ENCODE measurements around the gene RPL28.

RPL28 gene

GRCh38 chr19:55441319-55441691 is 55.6 kb downstream of the RPL28 start:
- H3K9me3 ChIP-seq (replicated peaks; ENCODE audit: insufficient read depth, low read length) = no peaks in the 10 kb centered on the region
- H3K9me2 ChIP-seq (replicated peaks; ENCODE audit: insufficient read depth, low read length) = no peaks in the 10 kb centered on the region
- peaks cover 63% of the 10 kb centered on the region for H3K27me3 ChIP-seq (replicated peaks; ENCODE audit: insufficient read depth, low read length)
- H3K4me3 ChIP-seq (ENCODE audit: low read length) = no peak overlapping the region
- no peaks in the 10 kb centered on the region for H4K20me1 ChIP-seq (ENCODE audit: insufficient read depth, low read length)
- H3F3A ChIP-seq (ENCODE audit: insufficient read depth, low read length) = no peaks in the 10 kb centered on the region
- no peaks in the 10 kb centered on the region for H3K79me2 ChIP-seq (ENCODE audit: low read length)
- no peak for DNase-seq
- no peak overlapping the region for H3K9ac ChIP-seq (ENCODE audit: low read length)
- no peak overlapping the region for H2AFZ ChIP-seq (ENCODE audit: low read length)
- H3K4me1 ChIP-seq (ENCODE audit: low read length) = no peaks in the 10 kb centered on the region
- H3K36me3 ChIP-seq (replicated peaks; ENCODE audit: insufficient read depth, low read length) = no peaks in the 10 kb centered on the region
- no peak for TF ChIP-seq EZH2phosphoT487 (IDR thresholded peaks at IDR 0.05; ENCODE audit: low read length)
- no peak for TF ChIP-seq EZH2 (optimal IDR thresholded peaks at IDR 0.05; ENCODE audit: low read depth, low read length)
- TF ChIP-seq, protein P1, sequence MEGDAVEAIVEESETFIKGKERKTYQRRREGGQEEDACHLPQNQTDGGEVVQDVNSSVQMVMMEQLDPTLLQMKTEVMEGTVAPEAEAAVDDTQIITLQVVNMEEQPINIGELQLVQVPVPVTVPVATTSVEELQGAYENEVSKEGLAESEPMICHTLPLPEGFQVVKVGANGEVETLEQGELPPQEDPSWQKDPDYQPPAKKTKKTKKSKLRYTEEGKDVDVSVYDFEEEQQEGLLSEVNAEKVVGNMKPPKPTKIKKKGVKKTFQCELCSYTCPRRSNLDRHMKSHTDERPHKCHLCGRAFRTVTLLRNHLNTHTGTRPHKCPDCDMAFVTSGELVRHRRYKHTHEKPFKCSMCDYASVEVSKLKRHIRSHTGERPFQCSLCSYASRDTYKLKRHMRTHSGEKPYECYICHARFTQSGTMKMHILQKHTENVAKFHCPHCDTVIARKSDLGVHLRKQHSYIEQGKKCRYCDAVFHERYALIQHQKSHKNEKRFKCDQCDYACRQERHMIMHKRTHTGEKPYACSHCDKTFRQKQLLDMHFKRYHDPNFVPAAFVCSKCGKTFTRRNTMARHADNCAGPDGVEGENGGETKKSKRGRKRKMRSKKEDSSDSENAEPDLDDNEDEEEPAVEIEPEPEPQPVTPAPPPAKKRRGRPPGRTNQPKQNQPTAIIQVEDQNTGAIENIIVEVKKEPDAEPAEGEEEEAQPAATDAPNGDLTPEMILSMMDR (IDR thresholded peaks at IDR 0.05; ENCODE audit: low read length) = no peak
- H3K27ac ChIP-seq (ENCODE audit: low read length) = no peak overlapping the region
- no peak overlapping the region for H3K4me2 ChIP-seq (ENCODE audit: low read depth, low read length)

DNA sequence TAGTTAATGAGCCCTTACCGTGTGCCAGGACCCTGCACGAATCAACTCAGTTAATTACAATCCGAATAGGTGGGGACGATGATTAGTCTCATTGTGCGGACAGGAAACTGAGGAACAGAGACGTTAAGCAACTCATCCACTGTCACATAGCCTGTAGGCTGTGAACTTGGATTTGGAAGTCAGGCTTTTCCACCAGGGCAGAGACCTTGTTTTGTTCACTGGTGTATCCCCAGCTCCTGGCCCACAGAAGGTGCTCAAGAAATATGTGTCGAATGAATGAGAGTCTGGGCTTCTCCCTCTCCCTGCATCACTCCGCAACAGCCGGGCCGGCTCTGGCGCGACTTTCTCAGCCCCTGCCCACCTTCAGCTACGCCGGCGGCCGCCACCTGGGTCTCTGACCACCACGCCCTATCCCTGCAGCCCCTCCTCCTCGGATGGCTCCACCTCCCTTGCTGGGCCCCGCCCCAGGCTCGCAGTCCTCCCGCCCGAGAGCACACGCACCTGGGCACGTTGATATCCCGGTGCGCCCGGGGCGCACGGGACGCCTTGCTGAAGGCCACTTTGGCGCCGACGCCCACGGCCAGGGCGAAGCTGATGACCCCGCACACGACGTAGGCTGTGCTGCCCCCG is 56.1 kb downstream of the RPL28 start:
- Histone ChIP-seq H3K9me3 (replicated peaks; ENCODE audit: insufficient read depth, low read length) (no peaks in the 10 kb centered on the region), H3K9ac (ENCODE audit: low read length) (no peak overlapping the region), H3F3A (ENCODE audit: insufficient read depth, low read length) (no peaks in the 10 kb centered on the region), H3K27ac (ENCODE audit: low read length) (no peak overlapping the region), H3K27me3 (replicated peaks; ENCODE audit: insufficient read depth, low read length) (peaks cover 65% of the 10 kb centered on the region), H3K79me2 (ENCODE audit: low read length) (no peaks in the 10 kb centered on the region), H3K36me3 (replicated peaks; ENCODE audit: insufficient read depth, low read length) (no peaks in the 10 kb centered on the region), H3K4me2 (ENCODE audit: low read depth, low read length) (no peak overlapping the region), H3K9me2 (replicated peaks; ENCODE audit: insufficient read depth, low read length) (no peaks in the 10 kb centered on the region), H2AFZ (ENCODE audit: low read length) (no peak overlapping the region), H3K4me1 (ENCODE audit: low read length) (no peaks in the 10 kb centered on the region), H4K20me1 (ENCODE audit: insufficient read depth, low read length) (no peaks in the 10 kb centered on the region), H3K4me3 (ENCODE audit: low read length) (no peak overlapping the region)
- no peak for DNase-seq
- TF ChIP-seq, protein P1 (IDR thresholded peaks at IDR 0.05; ENCODE audit: low read length) = no peak

DNA sequence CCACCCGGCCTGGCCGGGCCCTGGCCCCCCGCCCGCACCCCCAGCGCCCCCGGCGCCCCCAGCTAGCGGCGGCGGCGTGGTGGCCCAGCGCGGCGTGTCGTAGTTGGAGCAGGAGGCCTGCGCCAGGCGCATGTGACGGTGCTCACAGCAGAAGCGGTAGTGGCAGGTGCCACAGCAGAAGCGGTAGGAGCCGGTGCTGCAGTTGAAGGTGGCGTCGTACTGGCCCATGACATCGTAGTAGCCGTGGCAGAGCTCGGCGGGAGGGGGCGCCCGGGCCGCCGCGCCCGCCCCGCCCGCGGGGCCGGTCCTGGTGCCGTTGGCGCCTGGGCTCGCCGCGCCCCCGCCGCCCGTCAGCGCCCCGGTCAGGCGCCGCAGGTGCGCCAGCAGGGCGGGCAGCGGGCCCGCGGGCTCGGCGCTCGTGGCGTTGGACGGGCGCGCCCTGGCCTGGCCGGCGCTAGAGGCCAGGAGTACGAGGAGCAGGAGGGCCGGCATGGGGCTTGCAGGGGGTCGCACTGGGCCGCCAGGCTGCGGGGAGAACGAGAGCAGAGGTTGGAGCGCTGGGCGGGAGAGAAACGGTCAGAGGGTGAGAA is 56.7 kb downstream of the RPL28 start:
- Histone ChIP-seq H3K79me2 (ENCODE audit: low read length) (no peaks in the 10 kb centered on the region), H3K4me3 (ENCODE audit: low read length) (no peak overlapping the region), H3K9me2 (replicated peaks; ENCODE audit: insufficient read depth, low read length) (no peaks in the 10 kb centered on the region), H3F3A (ENCODE audit: insufficient read depth, low read length) (no peaks in the 10 kb centered on the region), H3K4me1 (ENCODE audit: low read length) (no peaks in the 10 kb centered on the region), H3K4me2 (ENCODE audit: low read depth, low read length) (no peak overlapping the region), H3K9me3 (replicated peaks; ENCODE audit: insufficient read depth, low read length) (no peaks in the 10 kb centered on the region), H3K27me3 (replicated peaks; ENCODE audit: insufficient read depth, low read length) (peaks cover 67% of the 10 kb centered on the region), H3K9ac (ENCODE audit: low read length) (no peak overlapping the region), H4K20me1 (ENCODE audit: insufficient read depth, low read length) (no peaks in the 10 kb centered on the region), H3K27ac (ENCODE audit: low read length) (no peak overlapping the region), H2AFZ (ENCODE audit: low read length) (no peak overlapping the region), H3K36me3 (replicated peaks; ENCODE audit: insufficient read depth, low read length) (no peaks in the 10 kb centered on the region)
- TF ChIP-seq EZH2phosphoT487 (IDR thresholded peaks at IDR 0.05; ENCODE audit: low read length) = no peak
- TF ChIP-seq, protein P1 (IDR thresholded peaks at IDR 0.05; ENCODE audit: low read length) = no peak
- no peak for TF ChIP-seq EZH2 (optimal IDR thresholded peaks at IDR 0.05; ENCODE audit: low read depth, low read length)
- DNase-seq = no peak
